ENCODE measurements around the gene NDE1.

DNA sequence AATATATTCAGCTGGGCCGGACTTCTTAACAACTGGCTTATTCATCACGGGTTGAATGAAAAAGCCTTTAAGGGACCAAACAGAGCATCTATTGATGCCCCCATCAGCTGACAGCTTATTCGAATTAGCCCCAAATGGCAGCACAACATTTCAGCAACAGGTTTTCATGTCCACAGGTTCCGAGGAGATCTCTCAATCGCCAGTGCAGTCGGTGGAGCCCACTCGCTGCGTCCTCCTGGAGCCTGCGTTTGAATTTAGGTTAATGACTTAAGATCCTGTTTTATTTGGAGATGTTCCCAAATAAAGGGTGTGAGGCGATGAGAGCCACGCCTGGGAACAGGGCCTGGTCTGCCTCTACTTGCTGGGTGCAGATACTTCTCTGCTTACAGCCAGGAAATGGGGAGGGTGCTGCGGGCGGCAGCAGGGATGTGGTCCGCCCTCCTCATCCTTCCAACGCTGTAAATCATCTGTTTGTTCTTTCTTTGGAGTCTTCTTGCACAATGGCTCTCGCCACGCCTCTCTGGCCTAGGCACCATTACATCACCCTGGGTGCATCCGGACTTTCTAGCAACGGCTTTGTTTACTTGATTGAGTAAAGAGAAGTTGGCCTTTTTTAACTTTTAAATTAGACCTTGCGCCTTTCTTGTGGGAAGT is 22.6 kb downstream of the NDE1 start:
- TF ChIP-seq, protein P1, sequence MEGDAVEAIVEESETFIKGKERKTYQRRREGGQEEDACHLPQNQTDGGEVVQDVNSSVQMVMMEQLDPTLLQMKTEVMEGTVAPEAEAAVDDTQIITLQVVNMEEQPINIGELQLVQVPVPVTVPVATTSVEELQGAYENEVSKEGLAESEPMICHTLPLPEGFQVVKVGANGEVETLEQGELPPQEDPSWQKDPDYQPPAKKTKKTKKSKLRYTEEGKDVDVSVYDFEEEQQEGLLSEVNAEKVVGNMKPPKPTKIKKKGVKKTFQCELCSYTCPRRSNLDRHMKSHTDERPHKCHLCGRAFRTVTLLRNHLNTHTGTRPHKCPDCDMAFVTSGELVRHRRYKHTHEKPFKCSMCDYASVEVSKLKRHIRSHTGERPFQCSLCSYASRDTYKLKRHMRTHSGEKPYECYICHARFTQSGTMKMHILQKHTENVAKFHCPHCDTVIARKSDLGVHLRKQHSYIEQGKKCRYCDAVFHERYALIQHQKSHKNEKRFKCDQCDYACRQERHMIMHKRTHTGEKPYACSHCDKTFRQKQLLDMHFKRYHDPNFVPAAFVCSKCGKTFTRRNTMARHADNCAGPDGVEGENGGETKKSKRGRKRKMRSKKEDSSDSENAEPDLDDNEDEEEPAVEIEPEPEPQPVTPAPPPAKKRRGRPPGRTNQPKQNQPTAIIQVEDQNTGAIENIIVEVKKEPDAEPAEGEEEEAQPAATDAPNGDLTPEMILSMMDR (IDR thresholded peaks at IDR 0.05; ENCODE audit: low read length): no peak
- TF ChIP-seq EZH2 (IDR thresholded peaks at IDR 0.05; ENCODE audit: borderline replicate concordance, low read length): no peak
